ENCODE results near the gene KATNB1. TPM values are rescaled to one million over a fixed set of nuclear protein-coding genes. Genes with fewer than 3 reads are reported as not detected.

The KATNB1 gene
- total RNA-seq, 4 donors from 2014 or later, result 17.7 to 27.1 (median 21.7) TPM

- Histone ChIP-seq H3K36me3 (peaks cover 0 to 63% (median 0%) of the 10 kb centered on the region in 3 donors), H3K9me3 (no peaks in the 10 kb centered on the region), H3K4me1 (no peaks in the 10 kb centered on the region), H3K4me3 (no peak overlapping the region), H3K27me3 (no peaks in the 10 kb centered on the region), H3K27ac (no peak overlapping the region)
- TF ChIP-seq CTCF (IDR thresholded peaks at IDR 0.05) (no peak), POLR2A (IDR thresholded peaks at IDR 0.05) (no peak)
- no peak for DNase-seq
Observed at GRCh38 chr16:57766714-57767348, 31.3 kb downstream of the KATNB1 start.

- H3K27me3 ChIP-seq, result no peaks in the 10 kb centered on the region
- peaks cover 0 to 59% (median 0%) of the 10 kb centered on the region in 3 donors for H3K36me3 ChIP-seq
- DNase-seq, result no peak
Observed at GRCh38 chr16:57769541-57770145, 34.1 kb downstream of the KATNB1 start.

GRCh38 chr16:57770361-57770760 lies 34.8 kb downstream of the KATNB1 start:
- DNase-seq, result no peak
- Histone ChIP-seq H3K36me3 (peaks cover 0 to 58% (median 0%) of the 10 kb centered on the region in 3 donors), H3K9me3 (no peaks in the 10 kb centered on the region), H3K27ac (no peak overlapping the region), H3K4me3 (no peak overlapping the region), H3K27me3 (no peaks in the 10 kb centered on the region), H3K4me1 (no peaks in the 10 kb centered on the region)
- no peak for TF ChIP-seq CTCF (IDR thresholded peaks at IDR 0.05)
- no peak for TF ChIP-seq POLR2A (IDR thresholded peaks at IDR 0.05)

More at GRCh38 chr16:57769541-57770145, 34.1 kb downstream of the KATNB1 start:
- TF ChIP-seq CTCF (IDR thresholded peaks at IDR 0.05) (no peak), POLR2A (IDR thresholded peaks at IDR 0.05) (no peak)
- Histone ChIP-seq H3K9me3 (no peaks in the 10 kb centered on the region), H3K4me1 (no peaks in the 10 kb centered on the region), H3K4me3 (no peak overlapping the region), H3K27ac (no peak overlapping the region)

GRCh38 chr16:57771141-57771785 lies 35.7 kb downstream of the KATNB1 start:
- Histone ChIP-seq H3K27ac (no peak overlapping the region), H3K4me1 (no peaks in the 10 kb centered on the region), H3K4me3 (no peak overlapping the region), H3K27me3 (no peaks in the 10 kb centered on the region), H3K9me3 (no peaks in the 10 kb centered on the region), H3K36me3 (peaks cover 0 to 49% (median 0%) of the 10 kb centered on the region in 3 donors)
- no peak for TF ChIP-seq CTCF (IDR thresholded peaks at IDR 0.05)
- DNase-seq, result no peak

GRCh38 chr16:57773019-57773418 lies 37.4 kb downstream of the KATNB1 start:
- TF ChIP-seq POLR2A (IDR thresholded peaks at IDR 0.05), result no peak
- no peak for TF ChIP-seq CTCF (IDR thresholded peaks at IDR 0.05)
- no peak for DNase-seq
- H3K9me3 ChIP-seq, result no peaks in the 10 kb centered on the region
- H3K4me3 ChIP-seq, result no peak overlapping the region
- H3K27me3 ChIP-seq, result no peaks in the 10 kb centered on the region
- no peak overlapping the region for H3K27ac ChIP-seq
- H3K36me3 ChIP-seq, result peaks cover 0 to 33% (median 0%) of the 10 kb centered on the region in 3 donors
- no peaks in the 10 kb centered on the region for H3K4me1 ChIP-seq
